CD4-positive, alpha-beta T cell (primary cell): ENCODE measurements around the gene KCNJ6. TPM values are rescaled to one million over a fixed set of nuclear protein-coding genes. Genes with fewer than 3 reads are reported as not detected.

Experiments
- ATAC-seq: fragments of 200-7000 bp; cut with Tn5 transposase; one replicate; pipeline ENCODE4 v1.10.0; 2022; ENCODE audit warnings: mild to moderate bottlenecking; ENCODE audit not compliant: poor library complexity
- CTCF ChIA-PET: fragments of 350-600 bp; sonication (Branson Sonifier 250); formaldehyde crosslinking; loops from one replicate; lab custom pipeline; 2021; ENCODE audit warnings: antibody characterized with exemption, inconsistent platforms; lab: Charles Lee
- POLR2A ChIA-PET: fragments of 350-600 bp; sonication (Branson Sonifier 250); formaldehyde crosslinking; loops from one replicate; lab custom pipeline; 2021; ENCODE audit warnings: antibody characterized with exemption, inconsistent platforms; lab: Charles Lee
- DNase-seq, 14 experiments: peaks; one replicate each; pipeline ENCODE4 v3.0.0-alpha.2; 2013 to 2020; ENCODE audit warnings: mixed read lengths in 2 of 14
- H3K27ac ChIP-seq, 2 donors: one replicate each; pipeline versions ENCODE4 v1.5.1 to v1.7.0; 2013; ENCODE audit warnings: low read length in 2 of 2, low read depth in 1 of 2, mild to moderate bottlenecking in 1 of 2
- H3K27me3 ChIP-seq, 2 experiments: 1 replicate in 1 of 2; 2 replicates in 1 of 2; pipeline versions ENCODE4 v1.6.1 to v1.7.0; 2013; ENCODE audit warnings: low read length in 2 of 2, control low read depth in 1 of 2, mild to moderate bottlenecking in 1 of 2, moderate library complexity in 1 of 2; ENCODE audit not compliant: insufficient read depth in 2 of 2, control insufficient read depth in 1 of 2
- H3K36me3 ChIP-seq: one replicate; pipeline ENCODE4 v1.6.1; 2013; ENCODE audit warnings: low read length, control low read depth; ENCODE audit not compliant: insufficient read depth
- H3K4me1 ChIP-seq: one replicate; pipeline ENCODE4 v1.6.1; 2013; ENCODE audit warnings: low read length, control low read depth; ENCODE audit not compliant: insufficient read depth
- H3K4me3 ChIP-seq: one replicate; pipeline ENCODE4 v1.5.1; 2013; ENCODE audit warnings: mild to moderate bottlenecking, low read length, moderate library complexity
- H3K9me3 ChIP-seq, 2 experiments: 1 replicate in 1 of 2; 2 replicates in 1 of 2; pipeline versions ENCODE4 v1.6.1 to v1.7.0; 2013; ENCODE audit warnings: low read length in 2 of 2, mild to moderate bottlenecking in 2 of 2, control low read depth in 1 of 2, moderate library complexity in 1 of 2; ENCODE audit not compliant: control insufficient read depth in 1 of 2, insufficient read depth in 1 of 2
- H3K27ac Mint-ChIP-seq: one replicate; pipeline ENCODE4 v1.8.0; 2020; ENCODE audit warnings: mixed read lengths
- H3K27me3 Mint-ChIP-seq: one replicate; pipeline ENCODE4 v1.8.0; 2021; ENCODE audit warnings: mixed read lengths
- H3K36me3 Mint-ChIP-seq: one replicate; pipeline ENCODE4 v1.8.0; 2021; ENCODE audit warnings: low read depth, mixed read lengths
- H3K4me1 Mint-ChIP-seq: one replicate; pipeline ENCODE4 v1.8.0; 2021; ENCODE audit warnings: low read depth, mixed read lengths
- H3K4me3 Mint-ChIP-seq: one replicate; pipeline ENCODE4 v1.8.0; 2020; ENCODE audit warnings: mild to moderate bottlenecking, mixed read lengths
- H3K9me3 Mint-ChIP-seq: one replicate; pipeline ENCODE4 v1.8.0; 2020; ENCODE audit warnings: mixed read lengths
- intact Hi-C, 2 experiments: fragments of 100-400 bp; cut with DNase I in 1 of 2; cut with micrococcal nuclease in 1 of 2; formaldehyde crosslinking; loops; one replicate each; pipeline versions ENCODE4 v1.15.1 to v1.9.0; 2023 to 2025; cut with DNase I, micrococcal nuclease
- total RNA-seq, 174 experiments: library from RNA in 2 of 174; stranded (reverse) in 2 of 174; gene quantifications; one replicate each; pipeline ENCODE4 v1.2.3 and lab custom pipeline; 2021 to 2026
- TF ChIP-seq, protein P1 (sequence below): fragments of 200-600 bp; IDR thresholded peaks from one replicate; pipeline ENCODE4 v1.8.0; 2022; ENCODE audit warnings: antibody characterized with exemption, mild to moderate bottlenecking

KCNJ6 gene
- total RNA-seq, 2 experiments from 2014 or later, result not detected

DNA sequence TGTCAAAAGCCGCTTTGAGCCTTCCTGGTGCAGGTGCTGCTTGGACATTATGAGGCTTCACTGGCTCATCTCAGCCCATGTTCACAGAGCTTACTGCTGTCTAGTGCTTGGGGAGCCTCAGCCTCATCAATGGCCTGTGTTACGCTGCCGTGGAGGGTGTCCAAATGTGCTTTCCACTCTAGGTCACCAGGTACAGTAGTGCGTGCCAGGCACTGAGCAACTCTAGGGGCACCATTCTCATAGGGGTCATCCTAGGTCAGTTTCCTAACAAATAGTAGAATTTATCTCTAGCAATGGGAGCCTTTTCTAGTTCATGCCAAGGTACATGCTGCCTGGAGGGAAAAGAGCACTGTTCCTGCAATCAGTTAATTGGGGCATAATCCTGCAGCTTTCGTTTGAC lies 355.9 kb downstream of the KCNJ6 start:
- Mint-ChIP-seq H3K27ac (no peak overlapping the region), H3K27me3 (no peaks in the 10 kb centered on the region), H3K4me1 (peaks cover 22% of the 10 kb centered on the region), H3K36me3 (peaks cover 6% of the 10 kb centered on the region), H3K9me3 (no peaks in the 10 kb centered on the region), H3K4me3 (no peak overlapping the region)
- H3K27me3 ChIP-seq, result no peaks in the 10 kb centered on the region
- no peak for ATAC-seq
- intact Hi-C loops, result loop anchor here in 1 of 2 experiments (5.0 to 10.0 kb wide), 2 partner anchors 488 to 1204 kb away; partner anchors contain the start of genes PIGP and TTC3
- peaks cover 27% of the 10 kb centered on the region for H3K4me1 ChIP-seq
- DNase-seq, result no peak
- no peaks in the 10 kb centered on the region for H3K36me3 ChIP-seq
- CTCF ChIA-PET, result no interaction called here
- POLR2A ChIA-PET, result no interaction called here
- TF ChIP-seq, protein P1, sequence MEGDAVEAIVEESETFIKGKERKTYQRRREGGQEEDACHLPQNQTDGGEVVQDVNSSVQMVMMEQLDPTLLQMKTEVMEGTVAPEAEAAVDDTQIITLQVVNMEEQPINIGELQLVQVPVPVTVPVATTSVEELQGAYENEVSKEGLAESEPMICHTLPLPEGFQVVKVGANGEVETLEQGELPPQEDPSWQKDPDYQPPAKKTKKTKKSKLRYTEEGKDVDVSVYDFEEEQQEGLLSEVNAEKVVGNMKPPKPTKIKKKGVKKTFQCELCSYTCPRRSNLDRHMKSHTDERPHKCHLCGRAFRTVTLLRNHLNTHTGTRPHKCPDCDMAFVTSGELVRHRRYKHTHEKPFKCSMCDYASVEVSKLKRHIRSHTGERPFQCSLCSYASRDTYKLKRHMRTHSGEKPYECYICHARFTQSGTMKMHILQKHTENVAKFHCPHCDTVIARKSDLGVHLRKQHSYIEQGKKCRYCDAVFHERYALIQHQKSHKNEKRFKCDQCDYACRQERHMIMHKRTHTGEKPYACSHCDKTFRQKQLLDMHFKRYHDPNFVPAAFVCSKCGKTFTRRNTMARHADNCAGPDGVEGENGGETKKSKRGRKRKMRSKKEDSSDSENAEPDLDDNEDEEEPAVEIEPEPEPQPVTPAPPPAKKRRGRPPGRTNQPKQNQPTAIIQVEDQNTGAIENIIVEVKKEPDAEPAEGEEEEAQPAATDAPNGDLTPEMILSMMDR, result no peak
- H3K9me3 ChIP-seq, result no peaks in the 10 kb centered on the region
- no peak overlapping the region for H3K27ac ChIP-seq
- no peak overlapping the region for H3K4me3 ChIP-seq

- Histone ChIP-seq H3K36me3 (no peaks in the 10 kb centered on the region), H3K4me3 (no peak overlapping the region), H3K27ac (no peak overlapping the region), H3K27me3 (no peaks in the 10 kb centered on the region), H3K9me3 (no peaks in the 10 kb centered on the region), H3K4me1 (peaks cover 12% of the 10 kb centered on the region)
- intact Hi-C loops, result no loop called here
- ATAC-seq (no peak), DNase-seq (no peak)
- TF ChIP-seq, protein P1, result no peak
- peaks cover 9% of the 10 kb centered on the region for H3K4me1 Mint-ChIP-seq
- no peak overlapping the region for H3K27ac Mint-ChIP-seq
- no peaks in the 10 kb centered on the region for H3K36me3 Mint-ChIP-seq
- H3K4me3 Mint-ChIP-seq, result no peak overlapping the region
- H3K9me3 Mint-ChIP-seq, result no peaks in the 10 kb centered on the region
- peaks cover 6% of the 10 kb centered on the region for H3K27me3 Mint-ChIP-seq
- ChIA-PET POLR2A (no interaction called here), CTCF (no interaction called here)
Measured at GRCh38 chr21:37558676-37559211, 357.5 kb downstream of the KCNJ6 start.
